HEK293 (cell line): ENCODE measurements around the gene NOL4L.

Source experiments
- CTCF ChIA-PET: fragments of 350-600 bp; formaldehyde crosslinking; extraction: SDS; loops from one replicate; lab custom pipeline; 2021; ENCODE audit warnings: antibody characterized with exemption; lab: Yijun Ruan, JAX
- POLR2A ChIA-PET: fragments of 300-600 bp; formaldehyde crosslinking; extraction: SDS; loops from one replicate; lab custom pipeline; 2020; ENCODE audit warnings: antibody characterized with exemption, inconsistent platforms; lab: Yijun Ruan, JAX
- H3K27ac ChIP-seq: fragments of 200-500 bp; sonication (Bioruptor generic); 2 replicates; pipeline ENCODE4 v1.5.1; 2014; ENCODE audit warnings: low read depth, low read length, control low read depth, inconsistent platforms; ENCODE audit errors: extremely low read depth
- H3K36me3 ChIP-seq, 2 experiments: fragments of 200-500 bp in 1 of 2; sonication (Bioruptor generic) in 1 of 2; 1 replicate in 1 of 2; 2 replicates in 1 of 2; pipeline ENCODE4 v1.5.1; 2014 to 2017; ENCODE audit warnings: inconsistent platforms in 2 of 2, low read length in 2 of 2; ENCODE audit not compliant: control insufficient read depth in 2 of 2, insufficient read depth in 1 of 2
- H3K4me1 ChIP-seq: fragments of 200-500 bp; sonication (Bioruptor generic); 2 replicates; pipeline ENCODE4 v1.5.1; 2014; ENCODE audit warnings: mild to moderate bottlenecking, low read length, inconsistent platforms; ENCODE audit not compliant: control insufficient read depth, insufficient read depth
- H3K4me3 ChIP-seq: 2 replicates; pipeline ENCODE4 v1.5.1; 2011; ENCODE audit warnings: low read depth, mild to moderate bottlenecking, control low read depth, low read length, moderate library complexity
- H3K9me3 ChIP-seq: fragments of 200-500 bp; sonication (Bioruptor generic); 2 replicates; pipeline ENCODE4 v1.5.1; 2014; ENCODE audit warnings: low read depth, low read length, inconsistent platforms; ENCODE audit not compliant: control insufficient read depth, insufficient read depth
- GLIS1 ChIP-seq: fragments of 450-650 bp; formaldehyde crosslinking; IDR thresholded peaks from 2 replicates; pipeline ENCODE4 v1.5.1; 2016; ENCODE audit warnings: missing biosample characterization, missing genetic modification characterization
- KLF1 ChIP-seq: fragments of 450-650 bp; formaldehyde crosslinking; IDR thresholded peaks from 2 replicates; pipeline ENCODE4 v1.5.1; 2016; ENCODE audit warnings: missing biosample characterization, missing genetic modification characterization
- KLF10 ChIP-seq: fragments of 450-650 bp; IDR thresholded peaks from 2 replicates; pipeline ENCODE4 v1.5.1; 2018; ENCODE audit warnings: missing biosample characterization, mild to moderate bottlenecking, missing genetic modification characterization
- KLF9 ChIP-seq: fragments of 450-650 bp; formaldehyde crosslinking; IDR thresholded peaks from 2 replicates; pipeline ENCODE4 v1.5.1; 2016; ENCODE audit warnings: missing biosample characterization, missing genetic modification characterization, low read depth
- ZBTB20 ChIP-seq: fragments of 450-650 bp; formaldehyde crosslinking; IDR thresholded peaks from 2 replicates; pipeline ENCODE4 v1.5.1; 2016; ENCODE audit warnings: missing biosample characterization, missing genetic modification characterization
- ZNF132 ChIP-seq: fragments of 450-650 bp; formaldehyde crosslinking; IDR thresholded peaks from 2 replicates; pipeline ENCODE4 v1.5.1; 2017; ENCODE audit warnings: missing biosample characterization, missing genetic modification characterization, borderline replicate concordance
- ZNF138 ChIP-seq: fragments of 450-650 bp; formaldehyde crosslinking; IDR thresholded peaks from 2 replicates; pipeline ENCODE4 v1.5.1; 2016; ENCODE audit warnings: missing biosample characterization, missing genetic modification characterization, borderline replicate concordance
- ZNF157 ChIP-seq: fragments of 450-650 bp; formaldehyde crosslinking; IDR thresholded peaks from 2 replicates; pipeline ENCODE4 v1.5.1; 2016; ENCODE audit warnings: missing biosample characterization, missing genetic modification characterization
- ZNF19 ChIP-seq: fragments of 450-650 bp; formaldehyde crosslinking; IDR thresholded peaks from 2 replicates; pipeline ENCODE4; 2016; ENCODE audit warnings: missing biosample characterization, missing genetic modification characterization, low read depth
- ZNF2 ChIP-seq: fragments of 450-650 bp; formaldehyde crosslinking; IDR thresholded peaks from 2 replicates; pipeline ENCODE4 v1.5.1; 2016; ENCODE audit warnings: missing biosample characterization, missing genetic modification characterization
- ZNF280C ChIP-seq: fragments of 450-650 bp; formaldehyde crosslinking; IDR thresholded peaks from 2 replicates; pipeline ENCODE4 v1.5.1; 2016; ENCODE audit warnings: missing biosample characterization, missing genetic modification characterization
- ZNF324 ChIP-seq: fragments of 450-650 bp; formaldehyde crosslinking; IDR thresholded peaks from 2 replicates; pipeline ENCODE4 v1.5.1; 2016; ENCODE audit warnings: missing biosample characterization, missing genetic modification characterization
- ZNF341 ChIP-seq: fragments of 450-650 bp; formaldehyde crosslinking; IDR thresholded peaks from 2 replicates; pipeline ENCODE4; 2016; ENCODE audit warnings: low read depth, missing biosample characterization, missing genetic modification characterization
- ZNF350 ChIP-seq: fragments of 450-650 bp; formaldehyde crosslinking; IDR thresholded peaks from 2 replicates; pipeline ENCODE4 v1.5.0; 2017; ENCODE audit warnings: missing biosample characterization, mild to moderate bottlenecking, missing genetic modification characterization
- ZNF37A ChIP-seq: fragments of 450-650 bp; IDR thresholded peaks from 2 replicates; pipeline ENCODE4 v1.5.1; 2018; ENCODE audit warnings: missing biosample characterization, missing genetic modification characterization
- ZNF529 ChIP-seq: fragments of 450-650 bp; formaldehyde crosslinking; IDR thresholded peaks from 2 replicates; pipeline ENCODE4 v1.5.1; 2017; ENCODE audit warnings: missing genetic modification characterization, missing biosample characterization; ENCODE audit not compliant: insufficient replicate concordance
- ZNF548 ChIP-seq: fragments of 450-650 bp; formaldehyde crosslinking; IDR thresholded peaks from 2 replicates; pipeline ENCODE4 v1.5.1; 2016; ENCODE audit warnings: missing biosample characterization, missing genetic modification characterization
- ZNF549 ChIP-seq: fragments of 450-650 bp; IDR thresholded peaks from 2 replicates; pipeline ENCODE4 v1.5.1; 2018; ENCODE audit warnings: missing biosample characterization, missing genetic modification characterization, mild to moderate bottlenecking, inconsistent platforms, moderate library complexity
- ZNF558 ChIP-seq: fragments of 450-650 bp; formaldehyde crosslinking; IDR thresholded peaks from 2 replicates; pipeline ENCODE4 v1.5.1; 2016; ENCODE audit warnings: missing biosample characterization, missing genetic modification characterization
- ZNF561 ChIP-seq: fragments of 450-650 bp; IDR thresholded peaks from 2 replicates; pipeline ENCODE4 v1.5.1; 2018; ENCODE audit warnings: missing biosample characterization, missing genetic modification characterization, borderline replicate concordance
- ZNF600 ChIP-seq: fragments of 450-650 bp; formaldehyde crosslinking; IDR thresholded peaks from 2 replicates; pipeline ENCODE4 v1.5.1; 2016; ENCODE audit warnings: missing biosample characterization, missing genetic modification characterization
- ZNF629 ChIP-seq: fragments of 450-650 bp; formaldehyde crosslinking; IDR thresholded peaks from 2 replicates; pipeline ENCODE4 v1.5.1; 2017; ENCODE audit warnings: missing biosample characterization, missing genetic modification characterization
- ZNF664 ChIP-seq: fragments of 450-650 bp; formaldehyde crosslinking; IDR thresholded peaks from 2 replicates; pipeline ENCODE4 v1.5.1; 2016; ENCODE audit warnings: missing biosample characterization, missing genetic modification characterization
- ZNF777 ChIP-seq: fragments of 450-650 bp; formaldehyde crosslinking; IDR thresholded peaks from 2 replicates; pipeline ENCODE4 v1.5.1; 2017; ENCODE audit warnings: missing biosample characterization, missing genetic modification characterization, borderline replicate concordance
- ZNF791 ChIP-seq: fragments of 450-650 bp; formaldehyde crosslinking; IDR thresholded peaks from 2 replicates; pipeline ENCODE4 v1.5.1; 2016; ENCODE audit warnings: missing biosample characterization, missing genetic modification characterization
- TF ChIP-seq, protein P1 (sequence below): fragments of 450-650 bp; formaldehyde crosslinking; IDR thresholded peaks from 2 replicates; pipeline ENCODE4 v1.5.1; 2016; ENCODE audit warnings: missing biosample characterization, missing genetic modification characterization, borderline replicate concordance
- TF ChIP-seq, protein P2 (sequence below): fragments of 450-650 bp; formaldehyde crosslinking; conservative IDR thresholded peaks from 2 replicates; pipeline ENCODE4 v1.5.1; 2016; ENCODE audit warnings: low read depth, missing biosample characterization, missing genetic modification characterization
- TF ChIP-seq, protein P3 (sequence below): fragments of 450-650 bp; formaldehyde crosslinking; IDR thresholded peaks from 2 replicates; pipeline ENCODE4 v1.5.1; 2016; ENCODE audit warnings: missing biosample characterization, missing genetic modification characterization

Gene NOL4L

GRCh38 chr20:32442630-32443373 lies 142.3 kb downstream of the NOL4L start:
- CTCF ChIA-PET: interaction anchor here (1.2 kb wide), 1 partner anchor 14 kb away, joined by 4 read pairs; no protein-coding TSS in a partner anchor
- Histone ChIP-seq H3K36me3 (peaks cover 5 to 60% of the 10 kb centered on the region in 2 experiments; a peak in 2 of 3 replicates), H3K4me1 (no peaks in the 10 kb centered on the region), H3K9me3 (no peaks in the 10 kb centered on the region), H3K4me3 (no peak overlapping the region), H3K27ac (no peak overlapping the region)
- POLR2A ChIA-PET: no interaction called here
- no peak for TF ChIP-seq ZNF350 (tag by site-specific recombination)
- TF ChIP-seq ZNF561 (tag by site-specific recombination): no peak
- TF ChIP-seq ZNF19 (tag by site-specific recombination): no peak
- TF ChIP-seq ZNF37A (tag by site-specific recombination): no peak
- TF ChIP-seq ZNF791 (tag by site-specific recombination): no peak
- TF ChIP-seq ZBTB20 (tag by site-specific recombination): no peak
- TF ChIP-seq, protein P1, sequence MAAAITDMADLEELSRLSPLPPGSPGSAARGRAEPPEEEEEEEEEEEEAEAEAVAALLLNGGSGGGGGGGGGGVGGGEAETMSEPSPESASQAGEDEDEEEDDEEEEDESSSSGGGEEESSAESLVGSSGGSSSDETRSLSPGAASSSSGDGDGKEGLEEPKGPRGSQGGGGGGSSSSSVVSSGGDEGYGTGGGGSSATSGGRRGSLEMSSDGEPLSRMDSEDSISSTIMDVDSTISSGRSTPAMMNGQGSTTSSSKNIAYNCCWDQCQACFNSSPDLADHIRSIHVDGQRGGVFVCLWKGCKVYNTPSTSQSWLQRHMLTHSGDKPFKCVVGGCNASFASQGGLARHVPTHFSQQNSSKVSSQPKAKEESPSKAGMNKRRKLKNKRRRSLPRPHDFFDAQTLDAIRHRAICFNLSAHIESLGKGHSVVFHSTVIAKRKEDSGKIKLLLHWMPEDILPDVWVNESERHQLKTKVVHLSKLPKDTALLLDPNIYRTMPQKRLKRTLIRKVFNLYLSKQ: no peak
- no peak for TF ChIP-seq ZNF132
- no peak for TF ChIP-seq ZNF2 (tag by site-specific recombination)
- TF ChIP-seq ZNF777: no peak
- TF ChIP-seq, protein P2, sequence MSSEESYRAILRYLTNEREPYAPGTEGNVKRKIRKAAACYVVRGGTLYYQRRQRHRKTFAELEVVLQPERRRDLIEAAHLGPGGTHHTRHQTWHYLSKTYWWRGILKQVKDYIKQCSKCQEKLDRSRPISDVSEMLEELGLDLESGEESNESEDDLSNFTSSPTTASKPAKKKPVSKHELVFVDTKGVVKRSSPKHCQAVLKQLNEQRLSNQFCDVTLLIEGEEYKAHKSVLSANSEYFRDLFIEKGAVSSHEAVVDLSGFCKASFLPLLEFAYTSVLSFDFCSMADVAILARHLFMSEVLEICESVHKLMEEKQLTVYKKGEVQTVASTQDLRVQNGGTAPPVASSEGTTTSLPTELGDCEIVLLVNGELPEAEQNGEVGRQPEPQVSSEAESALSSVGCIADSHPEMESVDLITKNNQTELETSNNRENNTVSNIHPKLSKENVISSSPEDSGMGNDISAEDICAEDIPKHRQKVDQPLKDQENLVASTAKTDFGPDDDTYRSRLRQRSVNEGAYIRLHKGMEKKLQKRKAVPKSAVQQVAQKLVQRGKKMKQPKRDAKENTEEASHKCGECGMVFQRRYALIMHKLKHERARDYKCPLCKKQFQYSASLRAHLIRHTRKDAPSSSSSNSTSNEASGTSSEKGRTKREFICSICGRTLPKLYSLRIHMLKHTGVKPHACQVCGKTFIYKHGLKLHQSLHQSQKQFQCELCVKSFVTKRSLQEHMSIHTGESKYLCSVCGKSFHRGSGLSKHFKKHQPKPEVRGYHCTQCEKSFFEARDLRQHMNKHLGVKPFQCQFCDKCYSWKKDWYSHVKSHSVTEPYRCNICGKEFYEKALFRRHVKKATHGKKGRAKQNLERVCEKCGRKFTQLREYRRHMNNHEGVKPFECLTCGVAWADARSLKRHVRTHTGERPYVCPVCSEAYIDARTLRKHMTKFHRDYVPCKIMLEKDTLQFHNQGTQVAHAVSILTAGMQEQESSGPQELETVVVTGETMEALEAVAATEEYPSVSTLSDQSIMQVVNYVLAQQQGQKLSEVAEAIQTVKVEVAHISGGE (tag by site-specific recombination): no peak
- no peak for TF ChIP-seq KLF10
- TF ChIP-seq ZNF280C: no peak
- no peak for TF ChIP-seq KLF1 (tag by site-specific recombination)
- TF ChIP-seq ZNF549 (tag by site-specific recombination): no peak
- no peak for TF ChIP-seq ZNF664 (tag by site-specific recombination)
- no peak for TF ChIP-seq ZNF341 (tag by site-specific recombination)
- TF ChIP-seq ZNF529 (tag by site-specific recombination): no peak
- TF ChIP-seq ZNF558 (tag by site-specific recombination): no peak

DNA sequence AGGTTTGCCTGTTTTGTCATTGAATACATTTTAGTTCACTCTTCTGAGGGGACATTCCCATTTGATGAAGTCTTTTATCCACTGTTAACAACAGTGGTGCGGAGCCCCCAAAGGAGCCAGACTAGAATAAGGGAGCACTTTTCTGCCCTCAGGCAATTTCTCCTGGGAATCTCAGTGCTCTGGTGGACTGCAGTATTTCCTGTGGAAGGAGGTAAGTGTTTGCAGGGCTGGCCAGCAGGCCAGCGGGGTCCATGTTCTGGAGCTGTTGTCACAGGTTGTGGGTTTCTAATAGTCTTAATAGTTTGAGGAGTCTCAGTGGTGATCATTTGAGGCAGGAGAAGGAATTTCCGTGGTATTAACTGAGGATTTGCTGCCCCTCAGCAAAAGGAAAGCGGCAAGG lies 143.5 kb downstream of the NOL4L start:
- H3K4me3 ChIP-seq: no peak overlapping the region
- H3K9me3 ChIP-seq: no peaks in the 10 kb centered on the region
- ChIA-PET POLR2A (no interaction called here), CTCF (interaction anchor here (0.6 to 1.7 kb wide), 3 partner anchors 15 to 253 kb away, joined by 3 to 6 read pairs (median 3); no protein-coding TSS in a partner anchor)
- H3K4me1 ChIP-seq: no peaks in the 10 kb centered on the region
- H3K36me3 ChIP-seq: peaks cover 5 to 66% of the 10 kb centered on the region in 2 experiments; a peak in 2 of 3 replicates
- H3K27ac ChIP-seq: no peak overlapping the region
- no peak for TF ChIP-seq ZNF324 (tag by site-specific recombination)
- TF ChIP-seq ZNF600 (tag by site-specific recombination): no peak
- no peak for TF ChIP-seq ZNF629 (tag by site-specific recombination)
- TF ChIP-seq GLIS1 (tag by site-specific recombination): no peak
- no peak for TF ChIP-seq ZNF138 (tag by site-specific recombination)
- no peak for TF ChIP-seq ZNF548 (tag by site-specific recombination)
- no peak for TF ChIP-seq KLF9 (tag by site-specific recombination)
- TF ChIP-seq, protein P3, sequence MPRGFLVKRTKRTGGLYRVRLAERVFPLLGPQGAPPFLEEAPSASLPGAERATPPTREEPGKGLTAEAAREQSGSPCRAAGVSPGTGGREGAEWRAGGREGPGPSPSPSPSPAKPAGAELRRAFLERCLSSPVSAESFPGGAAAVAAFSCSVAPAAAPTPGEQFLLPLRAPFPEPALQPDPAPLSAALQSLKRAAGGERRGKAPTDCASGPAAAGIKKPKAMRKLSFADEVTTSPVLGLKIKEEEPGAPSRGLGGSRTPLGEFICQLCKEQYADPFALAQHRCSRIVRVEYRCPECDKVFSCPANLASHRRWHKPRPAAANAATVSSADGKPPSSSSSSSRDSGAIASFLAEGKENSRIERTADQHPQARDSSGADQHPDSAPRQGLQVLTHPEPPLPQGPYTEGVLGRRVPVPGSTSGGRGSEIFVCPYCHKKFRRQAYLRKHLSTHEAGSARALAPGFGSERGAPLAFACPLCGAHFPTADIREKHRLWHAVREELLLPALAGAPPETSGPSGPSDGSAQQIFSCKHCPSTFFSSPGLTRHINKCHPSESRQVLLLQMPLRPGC (tag by site-specific recombination): no peak
- no peak for TF ChIP-seq ZNF157 (tag by site-specific recombination)
